Effector CD4-positive, alpha-beta T cell (primary cell): ENCODE data around the gene ATP11A.
"Not testable (repeated sequence)": the region's sequence is repeated elsewhere in the genome, so short reads cannot be mapped to it uniquely, and the experiment has no call there.

Source experiments
- DNase-seq: peaks from one replicate; pipeline ENCODE4 v3.0.0-alpha.2; 2020

The ATP11A gene

DNA sequence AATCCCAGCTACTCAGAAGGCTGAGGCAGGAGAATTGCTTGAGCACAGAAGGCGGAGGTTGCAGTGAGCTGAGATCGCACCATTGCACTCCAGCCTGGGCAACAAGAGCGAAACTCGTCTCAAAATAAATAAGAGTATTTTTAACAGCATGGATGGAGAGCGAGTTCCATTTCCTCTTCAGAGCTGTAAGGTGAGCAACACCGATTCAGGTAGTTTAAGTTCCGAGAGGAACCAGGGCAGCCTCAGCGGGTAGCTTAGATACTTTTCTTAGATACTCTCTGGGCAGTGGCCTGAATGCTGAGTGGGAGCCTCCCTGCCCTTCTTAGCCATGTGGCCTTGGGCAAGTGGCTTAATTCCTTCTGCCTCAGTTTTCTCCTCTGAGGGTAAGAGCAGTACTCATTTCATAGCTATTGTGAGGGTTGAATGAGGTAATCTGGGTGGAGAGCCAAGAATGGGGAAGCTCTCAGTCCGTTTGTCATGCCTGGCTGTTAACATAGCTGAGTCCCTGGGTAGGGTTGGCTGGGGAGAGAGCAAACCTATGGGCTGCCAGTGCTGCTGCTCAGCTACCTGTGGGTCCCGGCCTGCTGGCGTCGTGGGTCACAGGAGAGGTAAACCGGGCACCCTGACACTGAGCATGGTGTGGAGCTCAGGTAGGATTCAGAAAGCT is 4.1 kb downstream of the ATP11A start:
- DNase-seq, result no peak

DNA sequence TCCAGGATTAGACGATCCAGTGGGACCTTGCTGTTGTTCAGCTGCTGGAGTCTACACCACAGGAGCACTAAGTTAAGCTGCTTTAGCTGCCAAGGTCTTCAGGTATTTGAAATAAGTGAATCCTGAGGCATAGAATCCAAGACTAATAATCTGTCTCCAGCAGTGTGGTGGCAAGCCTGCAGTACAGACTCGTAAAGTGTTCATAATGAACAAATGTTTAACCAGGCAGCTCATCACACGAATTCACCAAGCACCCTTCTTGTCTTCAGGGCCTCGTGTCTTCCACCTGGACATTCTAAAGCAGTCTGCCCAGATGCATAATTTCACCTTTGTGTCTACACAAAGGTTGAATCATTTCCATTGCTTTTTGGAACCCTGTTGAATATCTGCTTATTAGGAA is 5.3 kb downstream of the ATP11A start:
- no peak for DNase-seq

DNA sequence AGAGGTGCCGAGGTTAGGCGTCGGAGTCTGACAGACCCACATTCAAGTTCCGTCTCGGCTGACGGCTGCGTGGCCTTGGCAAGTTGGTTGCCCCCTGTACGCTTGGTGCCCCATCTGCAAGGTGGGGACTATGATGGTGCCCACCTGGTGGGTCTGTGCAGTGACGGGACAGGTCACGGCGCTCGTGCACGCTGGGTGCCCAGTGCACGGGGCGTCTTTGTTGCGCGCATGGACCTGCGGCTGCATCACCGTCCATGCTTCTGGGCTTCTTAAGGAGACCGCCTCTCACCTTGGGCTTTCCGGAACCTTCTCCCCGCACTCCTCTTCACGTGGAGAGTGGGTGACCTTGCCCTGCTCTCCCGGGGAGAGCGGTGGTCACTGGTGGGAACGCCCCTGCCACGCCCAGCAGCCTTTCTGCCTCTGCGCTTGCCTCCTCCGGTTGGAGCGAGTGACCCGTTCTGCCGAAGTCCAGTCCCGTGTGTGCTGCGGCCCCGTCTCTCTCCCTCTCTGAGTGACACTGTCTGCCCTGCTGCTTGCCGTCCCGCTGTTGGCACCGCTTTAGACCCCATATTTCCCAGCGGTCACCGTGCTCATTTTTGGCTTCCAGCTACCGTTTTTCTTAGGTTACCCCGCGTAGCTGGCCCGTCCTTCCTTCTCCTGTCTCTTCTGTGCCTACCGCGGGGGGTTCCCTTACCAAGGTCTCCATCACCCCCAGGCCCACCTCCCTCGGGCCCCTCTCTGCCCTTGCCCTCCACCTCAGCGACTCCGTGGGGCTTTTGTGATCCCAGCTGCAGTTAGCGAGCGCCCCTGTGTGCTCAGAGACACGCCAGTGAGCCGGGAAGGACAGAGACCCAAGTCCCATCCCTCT is 6.4 kb downstream of the ATP11A start:
- no peak for DNase-seq

GRCh38 chr13:112696869-112697465 is 7.1 kb downstream of the ATP11A start:
- no peak for DNase-seq

GRCh38 chr13:112697756-112698655 is 8.2 kb downstream of the ATP11A start:
- DNase-seq, result no peak

DNA sequence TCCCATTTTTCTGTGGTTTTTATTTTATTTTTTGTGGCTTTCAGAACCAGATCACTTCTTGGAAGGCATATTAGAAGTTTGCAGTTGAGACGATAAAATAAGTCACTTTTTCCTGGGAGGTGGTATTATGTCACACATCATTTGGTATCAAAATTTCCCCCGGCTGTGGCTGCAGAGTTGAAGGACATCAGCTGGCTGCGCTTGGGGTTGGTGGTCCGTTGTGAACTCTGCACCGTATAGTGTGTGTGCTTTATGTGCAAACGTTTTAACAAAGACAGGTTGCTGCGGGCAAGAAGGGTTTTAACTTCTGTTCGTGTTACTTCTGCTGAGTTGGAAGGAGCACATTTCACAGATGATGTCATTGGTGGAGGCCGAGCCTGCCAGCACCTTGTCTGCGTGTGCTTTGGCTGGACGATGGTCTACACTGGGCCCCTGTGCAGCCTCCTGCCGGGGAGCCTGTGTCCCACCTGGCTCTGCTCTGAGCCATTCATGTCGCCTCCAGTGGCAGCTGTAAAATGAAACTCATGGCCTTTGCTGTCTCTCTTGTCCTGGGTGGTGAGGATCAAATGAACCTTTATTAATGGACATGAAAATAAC is 9.6 kb downstream of the ATP11A start:
- DNase-seq, result no peak

GRCh38 chr13:112700291-112701060 is 10.6 kb downstream of the ATP11A start:
- no peak for DNase-seq

DNA sequence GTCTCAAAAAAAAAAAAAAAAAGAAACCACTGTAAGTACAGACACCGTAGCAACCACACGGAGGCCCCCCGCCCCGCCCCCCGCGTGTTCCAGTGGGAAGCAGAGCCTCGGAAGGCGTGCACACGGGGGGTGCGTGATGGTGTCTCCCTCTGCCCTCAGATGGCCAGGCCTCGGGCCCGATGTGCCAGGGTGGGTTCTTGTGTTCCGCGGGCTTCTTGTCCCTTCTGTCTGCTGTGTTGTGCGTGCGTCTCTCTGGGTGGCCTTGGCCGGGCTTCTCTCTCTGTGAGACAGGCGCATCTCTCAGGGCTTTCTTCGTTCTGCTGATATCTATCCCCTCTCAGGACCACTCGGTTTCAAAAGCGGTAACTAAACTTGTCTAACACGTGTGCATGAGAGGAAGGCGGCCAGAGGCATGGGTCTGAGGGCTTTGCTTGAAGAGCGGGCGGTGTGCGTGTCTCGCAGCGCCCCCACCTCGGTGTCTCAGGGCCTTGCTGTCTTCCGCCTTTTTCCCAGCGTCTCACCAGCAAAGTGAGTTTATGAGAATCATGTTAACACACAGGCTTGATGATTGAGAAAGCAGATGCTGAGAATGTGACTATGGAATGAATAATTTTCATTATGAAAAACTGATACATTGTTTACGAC is 12.6 kb downstream of the ATP11A start:
- no peak for DNase-seq

- no peak for DNase-seq
Observed at GRCh38 chr13:112702986-112703379, 13.1 kb downstream of the ATP11A start.

GRCh38 chr13:112703449-112704284 is 13.8 kb downstream of the ATP11A start:
- DNase-seq, result no peak

DNA sequence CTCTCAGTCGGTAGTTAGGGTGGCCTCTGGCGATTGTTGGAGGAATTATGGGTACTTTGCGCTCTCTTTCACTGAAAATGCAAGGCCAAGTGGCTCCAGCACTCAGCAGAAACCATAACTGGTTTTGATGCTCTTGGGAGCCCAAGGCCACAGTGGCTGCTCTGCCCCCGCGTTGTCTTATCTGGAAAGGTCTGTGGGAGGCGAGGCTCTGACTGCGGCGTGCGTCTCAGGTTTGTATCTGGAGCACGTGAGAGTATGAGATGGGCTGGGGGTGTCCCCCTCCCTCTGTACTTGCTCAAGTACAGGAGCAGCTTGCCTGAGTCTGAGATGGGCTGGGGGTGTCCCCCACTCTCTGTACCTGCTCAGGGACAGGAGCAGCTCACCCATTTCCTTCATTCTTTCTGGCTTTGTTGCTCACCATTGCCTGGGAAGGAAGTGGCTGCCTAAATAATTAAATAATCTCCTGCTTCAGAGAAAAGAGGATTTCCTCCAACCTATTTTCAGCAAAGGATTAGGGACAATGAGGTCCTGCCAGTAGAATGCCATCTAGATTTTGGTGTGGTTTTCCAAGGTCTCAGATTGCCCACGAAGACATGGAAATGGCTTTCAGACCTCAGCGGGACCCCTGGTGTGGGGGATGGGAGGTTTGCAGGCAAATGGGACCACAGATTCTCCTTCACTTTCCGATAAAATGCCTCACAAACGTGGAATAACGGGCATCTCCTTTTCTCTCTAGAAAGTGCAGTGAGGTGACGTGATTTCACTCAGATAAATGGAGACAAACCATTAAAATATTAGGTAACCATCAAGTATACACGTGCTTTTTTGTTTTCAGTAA is 14.7 kb downstream of the ATP11A start:
- no peak for DNase-seq

DNA sequence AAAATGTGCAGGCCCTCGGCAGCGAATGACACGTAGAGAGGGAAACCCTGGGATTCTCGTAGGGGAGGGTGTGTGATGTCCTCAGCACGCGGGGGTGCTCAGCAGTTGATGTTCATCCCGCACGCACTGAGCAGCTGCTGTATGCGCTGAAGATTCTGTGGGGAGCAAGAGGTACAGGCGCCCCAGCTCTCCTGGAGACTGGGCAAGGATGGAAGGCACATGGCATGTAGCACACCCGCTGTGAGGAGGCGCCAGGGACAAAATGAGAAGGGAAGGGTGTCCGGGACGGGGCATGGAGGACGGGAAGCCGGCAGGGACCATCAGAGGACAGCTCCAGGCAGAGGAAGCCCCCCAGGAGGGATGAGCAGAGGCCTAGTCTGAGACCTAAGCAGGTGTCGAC is 15.4 kb downstream of the ATP11A start:
- no peak for DNase-seq

GRCh38 chr13:112706171-112706570 is 16.3 kb downstream of the ATP11A start:
- no peak for DNase-seq

DNA sequence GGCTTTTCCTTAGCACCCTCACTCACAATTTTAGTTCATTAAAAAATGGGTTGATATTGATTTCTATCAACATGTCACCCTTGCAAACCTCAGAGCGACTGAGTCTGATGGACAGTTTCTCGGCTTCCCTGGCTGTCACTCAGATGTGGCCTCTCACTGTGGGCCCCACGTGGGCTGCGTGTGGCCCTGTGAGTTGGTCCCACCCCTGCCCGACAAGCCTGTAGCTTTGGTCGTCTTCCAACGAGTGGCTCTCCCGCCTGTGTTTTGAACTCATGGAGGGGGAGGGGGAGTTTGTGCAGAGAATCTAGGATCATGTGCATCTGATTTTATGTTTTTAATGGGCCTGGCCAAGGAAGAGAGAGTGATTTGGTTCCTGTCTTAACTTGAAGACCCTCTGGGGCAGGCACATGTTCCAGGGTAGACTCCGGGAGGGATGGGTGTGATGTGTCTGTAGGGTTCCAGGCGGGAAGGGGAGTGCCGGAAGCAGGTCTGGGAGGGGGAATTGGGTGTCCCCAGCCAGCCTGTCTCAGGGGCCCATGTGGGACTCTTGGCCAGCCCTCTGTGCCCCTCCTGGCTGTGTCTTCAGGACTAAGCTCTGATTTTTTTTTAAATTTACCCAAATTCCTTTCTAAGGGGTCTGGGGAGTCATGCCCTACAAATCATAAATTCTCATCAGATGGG is 18.9 kb downstream of the ATP11A start:
- DNase-seq, result no peak

DNA sequence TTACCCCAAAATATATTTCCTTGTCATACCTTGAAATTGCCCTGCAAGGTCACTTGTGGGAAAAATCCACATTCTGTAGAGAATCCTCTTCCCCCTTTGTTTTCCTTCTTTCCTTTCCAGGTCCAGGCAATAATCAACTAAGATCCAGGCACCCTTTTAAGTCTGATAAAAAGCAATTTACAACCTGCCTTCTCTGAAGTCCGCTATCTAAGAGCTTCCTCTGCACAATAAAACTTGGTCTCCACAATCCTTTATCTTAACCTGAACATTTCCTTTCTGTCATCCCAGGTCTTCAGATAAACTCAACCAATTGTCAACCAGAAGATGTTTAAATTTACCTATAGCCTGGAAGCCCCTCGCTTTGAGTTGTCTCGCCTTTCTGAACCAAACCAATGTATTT is 19.5 kb downstream of the ATP11A start:
- DNase-seq, result not testable (repeated sequence)

- no peak for DNase-seq
Observed at GRCh38 chr13:112709825-112710783, 20.3 kb downstream of the ATP11A start.

- no peak for DNase-seq
Observed at GRCh38 chr13:112710855-112711527, 21.2 kb downstream of the ATP11A start.
